SW 1271 (cell line): Measurements from ENCODE around the gene FDX2.
"Not testable (repeated sequence)": the region's sequence is repeated elsewhere in the genome, so short reads cannot be mapped to it uniquely, and the experiment has no call there.

Experiments used
- DNase-seq, 2 experiments: peaks; one replicate each; lab custom pipeline; 2025; lab: John Stamatoyannopoulos, UW

Gene FDX2

GRCh38 chr19:10284065-10284959 is 31.5 kb downstream of the FDX2 start:
- no peak for DNase-seq

GRCh38 chr19:10283301-10284064 is 32.3 kb downstream of the FDX2 start:
- no peak for DNase-seq

- DNase-seq = not testable (repeated sequence)
These were observed 33.8 kb downstream of the FDX2 start for GRCh38 chr19:10282043-10282442.

GRCh38 chr19:10279737-10280442 is 35.9 kb downstream of the FDX2 start:
- no peak for DNase-seq

- no peak for DNase-seq
These were observed 36.9 kb downstream of the FDX2 start for GRCh38 chr19:10278935-10279334.

GRCh38 chr19:10277795-10278589 is 37.8 kb downstream of the FDX2 start:
- no peak for DNase-seq

GRCh38 chr19:10274589-10274988 is 41.2 kb downstream of the FDX2 start:
- no peak for DNase-seq

- DNase-seq = no peak
These were observed 44.2 kb downstream of the FDX2 start for GRCh38 chr19:10271543-10272086.

GRCh38 chr19:10270616-10271394 is 45.0 kb downstream of the FDX2 start, which contains the start of gene ICAM1:
Gene ICAM1, plus strand, starts transcription at chr19:10271120. Its CDS starts 40 bp downstream, at chr19:10271160.
- peak; percentile 30 to 49 for DNase-seq

- no peak for DNase-seq
These were observed 45.6 kb downstream of the FDX2 start for GRCh38 chr19:10270180-10270615.

GRCh38 chr19:10269333-10270179 is 46.3 kb downstream of the FDX2 start:
- DNase-seq = peak in 1 of 2 experiments; percentile 57

GRCh38 chr19:10268071-10268470 is 47.7 kb downstream of the FDX2 start:
- no peak for DNase-seq

- DNase-seq = no peak
These were observed 49.1 kb downstream of the FDX2 start for GRCh38 chr19:10266706-10267105.

- DNase-seq = no peak
These were observed 53.0 kb downstream of the FDX2 start for GRCh38 chr19:10262771-10263170.

GRCh38 chr19:10260141-10260584 is 55.7 kb downstream of the FDX2 start:
- no peak for DNase-seq
